Testis (tissue), 2 donors: ENCODE results near the gene DRC1.

ENCODE experiments used
- POLR2A ChIP-seq: fragments of 450-650 bp; IDR thresholded peaks from one replicate; pipeline ENCODE4 v1.6.1; 2017; ENCODE audit warnings: antibody characterized with exemption, mild to moderate bottlenecking, moderate library complexity
- TF ChIP-seq, protein P1 (sequence below), 3 experiments: fragments of 450-650 bp in 2 of 3; fragments of 200-600 bp in 1 of 3; sonication (generic) in 1 of 3; IDR thresholded peaks; one replicate each; pipeline ENCODE4 v1.5.1; 2016 to 2019; ENCODE audit warnings: antibody characterized with exemption in 3 of 3, mild to moderate bottlenecking in 2 of 3, moderate library complexity in 1 of 3

DNA sequence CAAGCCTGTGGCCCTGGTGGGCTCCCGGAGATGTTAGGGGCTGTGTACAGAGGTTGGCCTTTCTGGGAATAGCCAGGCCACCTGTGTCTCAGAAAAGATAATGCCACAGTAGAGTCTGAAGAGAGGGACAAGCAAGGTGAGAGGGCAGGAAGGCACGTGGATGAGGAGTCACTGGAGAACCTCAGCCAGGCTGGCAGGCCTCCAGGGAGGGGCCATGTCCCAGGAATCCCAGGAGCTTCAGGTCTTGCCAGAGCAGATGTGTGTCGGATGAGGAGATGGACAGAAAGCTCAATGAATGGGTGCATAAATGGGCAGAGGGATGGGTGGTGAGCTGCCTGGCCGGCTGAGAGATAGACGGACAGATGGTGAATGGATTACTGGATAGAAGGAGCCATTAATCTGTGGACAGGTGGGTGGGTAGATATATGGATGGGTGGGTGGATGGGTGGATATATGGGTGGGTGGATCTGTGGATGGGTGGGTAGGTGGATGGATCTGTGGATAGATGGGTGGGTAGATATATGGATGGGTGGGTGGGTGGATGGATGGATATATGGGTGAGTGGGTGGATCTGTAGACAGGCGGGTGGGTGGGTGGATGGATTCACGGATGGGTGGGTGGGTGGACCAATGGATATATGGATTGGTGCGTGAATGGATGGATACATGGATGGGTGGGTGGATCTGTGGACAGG lies 84.2 kb downstream of the DRC1 start:
- TF ChIP-seq, protein P1, sequence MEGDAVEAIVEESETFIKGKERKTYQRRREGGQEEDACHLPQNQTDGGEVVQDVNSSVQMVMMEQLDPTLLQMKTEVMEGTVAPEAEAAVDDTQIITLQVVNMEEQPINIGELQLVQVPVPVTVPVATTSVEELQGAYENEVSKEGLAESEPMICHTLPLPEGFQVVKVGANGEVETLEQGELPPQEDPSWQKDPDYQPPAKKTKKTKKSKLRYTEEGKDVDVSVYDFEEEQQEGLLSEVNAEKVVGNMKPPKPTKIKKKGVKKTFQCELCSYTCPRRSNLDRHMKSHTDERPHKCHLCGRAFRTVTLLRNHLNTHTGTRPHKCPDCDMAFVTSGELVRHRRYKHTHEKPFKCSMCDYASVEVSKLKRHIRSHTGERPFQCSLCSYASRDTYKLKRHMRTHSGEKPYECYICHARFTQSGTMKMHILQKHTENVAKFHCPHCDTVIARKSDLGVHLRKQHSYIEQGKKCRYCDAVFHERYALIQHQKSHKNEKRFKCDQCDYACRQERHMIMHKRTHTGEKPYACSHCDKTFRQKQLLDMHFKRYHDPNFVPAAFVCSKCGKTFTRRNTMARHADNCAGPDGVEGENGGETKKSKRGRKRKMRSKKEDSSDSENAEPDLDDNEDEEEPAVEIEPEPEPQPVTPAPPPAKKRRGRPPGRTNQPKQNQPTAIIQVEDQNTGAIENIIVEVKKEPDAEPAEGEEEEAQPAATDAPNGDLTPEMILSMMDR (IDR thresholded peaks at IDR 0.05) = no peak
- TF ChIP-seq POLR2A = no peak
